Keratinocyte (primary cell): ENCODE data around the gene WAS. TPM values are rescaled to one million over a fixed set of nuclear protein-coding genes. Genes with fewer than 3 reads are reported as not detected.

Experiments
- DNase-seq: peaks from one replicate; pipeline ENCODE4 v3.0.0-alpha.2; 2011; ENCODE audit warnings: low read depth, missing footprints, low spot score
- FAIRE-seq: peaks from 2 replicates; lab custom pipeline; 2011; peaks lifted over from hg19 to GRCh38; lab: Jason Lieb, UNC
- H2AFZ ChIP-seq: 2 replicates; pipeline ENCODE4 v1.6.0; 2012; ENCODE audit warnings: low read length, control low read depth, inconsistent platforms; ENCODE audit not compliant: control insufficient read depth
- H3K27ac ChIP-seq: 2 replicates; pipeline ENCODE4 v1.5.1; 2011; ENCODE audit warnings: low read length; ENCODE audit not compliant: control insufficient read depth, insufficient read depth
- H3K27me3 ChIP-seq: 3 replicates; pipeline ENCODE4 v1.6.0; 2011; ENCODE audit warnings: low read length; ENCODE audit not compliant: control insufficient read depth, insufficient read depth; ENCODE audit errors: extremely low read depth
- H3K36me3 ChIP-seq, 2 experiments: 2 replicates in 1 of 2; 3 replicates in 1 of 2; pipeline ENCODE4 v1.5.1; 2011; ENCODE audit warnings: low read length in 2 of 2, mild to moderate bottlenecking in 1 of 2; ENCODE audit not compliant: control insufficient read depth in 2 of 2, insufficient read depth in 2 of 2; ENCODE audit errors: extremely low read depth in 1 of 2
- H3K4me1 ChIP-seq: 3 replicates; pipeline ENCODE4 v1.5.1; 2011; ENCODE audit warnings: low read length; ENCODE audit not compliant: control insufficient read depth, insufficient read depth; ENCODE audit errors: extremely low read depth
- H3K4me2 ChIP-seq: 3 replicates; pipeline ENCODE4 v1.6.0; 2011; ENCODE audit warnings: low read depth, low read length; ENCODE audit not compliant: control insufficient read depth, insufficient read depth; ENCODE audit errors: extremely low read depth
- H3K4me3 ChIP-seq, 3 experiments: fragments of 200-600 bp in 1 of 3; sonication (generic) in 1 of 3; 2 replicates in 2 of 3; 3 replicates in 1 of 3; pipeline ENCODE4 v1.5.1; 2011 to 2016; ENCODE audit warnings: low read length in 3 of 3, mild to moderate bottlenecking in 3 of 3, control low read depth in 2 of 3, inconsistent platforms in 1 of 3, low read depth in 1 of 3, mixed read lengths in 1 of 3, mixed run types in 1 of 3, moderate library complexity in 1 of 3; ENCODE audit not compliant: control insufficient read depth in 2 of 3, insufficient read depth in 2 of 3; ENCODE audit errors: extremely low read depth in 1 of 3
- H3K79me2 ChIP-seq: 2 replicates; pipeline ENCODE4 v1.6.0; 2012; ENCODE audit warnings: low read length; ENCODE audit not compliant: control insufficient read depth, insufficient read depth
- H3K9ac ChIP-seq: 3 replicates; pipeline ENCODE4 v1.6.0; 2011; ENCODE audit warnings: low read length; ENCODE audit not compliant: control insufficient read depth, insufficient read depth; ENCODE audit errors: extremely low read depth
- H3K9me1 ChIP-seq: 3 replicates; pipeline ENCODE4 v1.6.0; 2011; ENCODE audit warnings: low read length; ENCODE audit not compliant: control insufficient read depth, insufficient read depth; ENCODE audit errors: extremely low read depth
- H3K9me3 ChIP-seq: 2 replicates; pipeline ENCODE4 v1.5.1; 2012; ENCODE audit warnings: low read depth, low read length; ENCODE audit not compliant: control insufficient read depth
- H4K20me1 ChIP-seq: 3 replicates; pipeline ENCODE4 v1.6.0; 2011; ENCODE audit warnings: low read length; ENCODE audit not compliant: control insufficient read depth, insufficient read depth; ENCODE audit errors: extremely low read depth
- EZH2 ChIP-seq: IDR thresholded peaks from one replicate; pipeline ENCODE4 v1.6.1; 2012; ENCODE audit warnings: inconsistent platforms, mild to moderate bottlenecking, low read length, moderate library complexity
- dilution Hi-C: fragments of 300-500 bp; cut with MboI; formaldehyde crosslinking; loops from one replicate; pipeline ENCODE4 v1.7.0; 2020; ENCODE audit warnings: low sequenced_read_pairs; ENCODE audit not compliant: extremely low pct_ligation_motif_present
- polyA plus RNA-seq, 5 experiments: library from polyadenylated mRNA; depleted of rRNA in 3 of 5; stranded (reverse) in 3 of 5; stranded (forward) in 1 of 5; unstranded in 1 of 5; fragments of >200 nt; gene quantifications; 1 replicate in 1 of 5; 2 replicates in 3 of 5; 3 replicates in 1 of 5; pipeline versions ENCODE4 v1.2.1 to v1.2.3, GENCODE V29; 2011 to 2012; ENCODE audit warnings: missing spikeins in 2 of 5, low read depth in 1 of 5, low replicate concordance in 1 of 5
- TF ChIP-seq, protein P1 (sequence below), 3 experiments: IDR thresholded peaks in 1 of 3; conservative IDR thresholded peaks in 1 of 3; optimal IDR thresholded peaks in 1 of 3; 2 replicates in 2 of 3; 3 replicates in 1 of 3; pipeline versions ENCODE3 to v1.5.1; 2011; ENCODE audit warnings: low read length in 3 of 3, mild to moderate bottlenecking in 3 of 3, moderate library complexity in 2 of 3, control low read depth in 1 of 3, inconsistent platforms in 1 of 3; ENCODE audit not compliant: insufficient read depth in 2 of 3; ENCODE audit errors: extremely low read depth in 1 of 3

The WAS gene
- polyA plus RNA-seq, 1 donor (not counting 4 experiments of a cell fraction or from before 2014, with no cell fraction given): 0.07 TPM

DNA sequence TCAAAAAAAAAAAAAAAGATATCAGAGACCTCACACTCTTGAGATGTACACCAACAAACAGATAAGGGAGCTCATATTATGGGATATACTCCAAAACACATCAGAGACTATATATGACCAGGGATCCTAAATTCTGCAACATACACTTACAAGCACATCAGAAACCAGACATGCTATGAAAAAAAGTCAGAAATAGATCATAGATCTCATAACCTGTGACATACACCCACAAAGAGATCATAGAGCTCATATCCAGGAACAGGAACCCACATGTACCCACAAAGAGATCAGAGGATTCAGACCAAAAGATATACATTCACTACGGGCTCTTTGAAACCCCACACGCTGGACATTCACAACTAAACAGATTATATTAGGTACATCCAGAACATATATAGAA, 43.0 kb downstream of the WAS start:
- Histone ChIP-seq H3K9ac (no peak overlapping the region), H3K36me3 (no peaks in the 10 kb centered on the region), H3K27me3 (no peaks in the 10 kb centered on the region), H3K4me1 (no peaks in the 10 kb centered on the region), H3K4me2 (no peak overlapping the region), H2AFZ (no peak overlapping the region), H3K4me3 (no peak overlapping the region), H3K79me2 (no peaks in the 10 kb centered on the region), H3K9me1 (no peaks in the 10 kb centered on the region), H3K9me3 (no peaks in the 10 kb centered on the region), H4K20me1 (no peaks in the 10 kb centered on the region), H3K27ac (no peak overlapping the region)
- FAIRE-seq (no peak), DNase-seq (no peak)
- TF ChIP-seq, protein P1, sequence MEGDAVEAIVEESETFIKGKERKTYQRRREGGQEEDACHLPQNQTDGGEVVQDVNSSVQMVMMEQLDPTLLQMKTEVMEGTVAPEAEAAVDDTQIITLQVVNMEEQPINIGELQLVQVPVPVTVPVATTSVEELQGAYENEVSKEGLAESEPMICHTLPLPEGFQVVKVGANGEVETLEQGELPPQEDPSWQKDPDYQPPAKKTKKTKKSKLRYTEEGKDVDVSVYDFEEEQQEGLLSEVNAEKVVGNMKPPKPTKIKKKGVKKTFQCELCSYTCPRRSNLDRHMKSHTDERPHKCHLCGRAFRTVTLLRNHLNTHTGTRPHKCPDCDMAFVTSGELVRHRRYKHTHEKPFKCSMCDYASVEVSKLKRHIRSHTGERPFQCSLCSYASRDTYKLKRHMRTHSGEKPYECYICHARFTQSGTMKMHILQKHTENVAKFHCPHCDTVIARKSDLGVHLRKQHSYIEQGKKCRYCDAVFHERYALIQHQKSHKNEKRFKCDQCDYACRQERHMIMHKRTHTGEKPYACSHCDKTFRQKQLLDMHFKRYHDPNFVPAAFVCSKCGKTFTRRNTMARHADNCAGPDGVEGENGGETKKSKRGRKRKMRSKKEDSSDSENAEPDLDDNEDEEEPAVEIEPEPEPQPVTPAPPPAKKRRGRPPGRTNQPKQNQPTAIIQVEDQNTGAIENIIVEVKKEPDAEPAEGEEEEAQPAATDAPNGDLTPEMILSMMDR (optimal IDR thresholded peaks at IDR 0.05 in 1 of 3, IDR thresholded peaks at IDR 0.05 in 1 of 3, conservative IDR thresholded peaks at IDR 0.05 in 1 of 3; ENCODE audit: extremely low read depth in 1 of 3, insufficient read depth in 2 of 3, low read length in 3 of 3): no peak
- TF ChIP-seq EZH2: no peak
- dilution Hi-C loops: no loop called here

DNA sequence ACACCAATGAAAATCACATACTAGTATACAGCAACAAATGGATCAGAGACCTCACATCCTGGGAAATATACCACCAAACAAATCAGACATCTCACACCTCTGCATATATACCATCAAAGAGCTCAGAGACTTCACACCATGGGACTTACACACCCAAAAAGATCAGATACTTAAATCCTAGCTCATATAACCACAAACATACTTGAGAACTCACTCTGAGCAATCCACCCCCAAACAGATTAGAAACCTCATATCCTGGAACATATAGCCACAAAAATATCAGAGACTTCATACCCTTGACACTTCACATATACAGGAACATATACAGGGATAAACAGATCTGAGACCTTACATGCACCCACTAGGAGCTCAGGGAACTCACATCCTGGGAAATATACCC, 45.1 kb downstream of the WAS start:
- no peak overlapping the region for H3K4me2 ChIP-seq
- no peaks in the 10 kb centered on the region for H3K79me2 ChIP-seq
- no peak overlapping the region for H2AFZ ChIP-seq
- DNase-seq: no peak
- H4K20me1 ChIP-seq: no peaks in the 10 kb centered on the region
- FAIRE-seq: no peak
- H3K9me1 ChIP-seq: no peaks in the 10 kb centered on the region
- dilution Hi-C loops: no loop called here
- no peaks in the 10 kb centered on the region for H3K4me1 ChIP-seq
- no peak overlapping the region for H3K27ac ChIP-seq
- TF ChIP-seq, protein P1 (optimal IDR thresholded peaks at IDR 0.05 in 1 of 3, IDR thresholded peaks at IDR 0.05 in 1 of 3, conservative IDR thresholded peaks at IDR 0.05 in 1 of 3; ENCODE audit: extremely low read depth in 1 of 3, insufficient read depth in 2 of 3, low read length in 3 of 3): no peak
- no peak for TF ChIP-seq EZH2
- H3K36me3 ChIP-seq: no peaks in the 10 kb centered on the region
- no peaks in the 10 kb centered on the region for H3K9me3 ChIP-seq
- no peaks in the 10 kb centered on the region for H3K27me3 ChIP-seq
- H3K4me3 ChIP-seq: no peak overlapping the region
- no peak overlapping the region for H3K9ac ChIP-seq
